HG03342 (cell line): Measurements from ENCODE around the gene TTLL4.
"Not testable (repeated sequence)": the region's sequence is repeated elsewhere in the genome, so short reads cannot be mapped to it uniquely, and the experiment has no call there.

Source experiments
- ATAC-seq: cut with Tn5 transposase; IDR thresholded peaks from one replicate; pipeline ENCODE4 v1.9.1; 2021; ENCODE audit warnings: mild to moderate bottlenecking, moderate library complexity; ENCODE audit not compliant: unreplicated experiment

Gene TTLL4

DNA sequence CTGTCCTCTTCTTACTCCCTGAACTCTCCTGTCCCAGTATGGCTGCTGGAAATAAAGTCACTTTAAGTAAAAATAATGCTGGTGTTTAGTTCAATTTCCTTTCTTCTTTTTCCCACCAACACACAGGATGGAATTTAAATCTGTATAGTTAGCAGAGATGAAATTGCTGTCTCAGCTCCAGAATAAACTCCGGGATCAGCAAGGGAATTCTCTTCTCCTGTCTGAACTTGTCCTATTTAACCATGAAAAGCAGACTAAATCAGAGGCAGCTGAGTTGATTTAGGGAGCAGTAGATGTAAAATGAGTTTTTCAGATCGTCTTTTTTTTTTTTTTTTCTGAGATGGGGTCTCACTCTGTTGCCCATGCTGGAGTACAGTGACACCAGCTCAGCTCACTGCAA is 25.9 kb downstream of the TTLL4 start:
- no peak for ATAC-seq

DNA sequence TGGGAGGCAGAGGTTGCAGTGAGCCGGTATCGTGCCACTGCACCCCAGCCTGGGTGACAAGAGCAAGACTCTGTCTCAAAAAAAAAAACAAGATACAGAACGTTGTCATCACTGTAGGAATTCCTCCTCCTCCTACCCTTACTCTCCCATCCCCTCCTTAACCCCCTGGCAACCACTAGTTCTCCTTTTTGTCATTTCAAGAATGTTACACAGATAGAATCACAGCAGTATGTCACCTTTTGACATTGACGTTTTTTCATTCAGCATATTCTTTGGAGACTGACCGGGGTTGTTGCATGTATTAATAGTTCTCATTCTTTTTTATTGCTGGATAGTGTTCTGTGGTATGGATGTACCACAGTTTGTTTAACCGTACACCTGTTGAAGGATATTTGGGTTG is 32.4 kb downstream of the TTLL4 start:
- no peak for ATAC-seq

DNA sequence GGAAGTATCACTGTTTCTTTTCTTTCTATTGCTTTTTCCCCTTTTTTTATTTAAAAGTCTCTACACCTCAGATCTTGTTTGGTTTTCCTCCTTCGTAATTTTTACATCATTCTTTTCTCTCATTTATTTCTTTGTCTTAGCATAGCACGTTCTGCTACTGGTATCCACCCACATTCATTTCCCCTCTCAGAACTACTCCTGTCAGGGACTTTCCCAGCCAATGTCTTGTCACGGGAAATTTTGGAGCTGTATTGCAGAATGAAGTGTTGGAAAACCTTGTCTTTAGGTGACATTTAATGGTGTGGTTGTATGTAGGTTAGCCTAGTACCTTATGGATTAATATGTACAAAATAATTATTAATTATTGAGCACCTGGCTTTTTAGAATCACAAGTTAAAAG is 34.0 kb downstream of the TTLL4 start:
- ATAC-seq, result no peak

DNA sequence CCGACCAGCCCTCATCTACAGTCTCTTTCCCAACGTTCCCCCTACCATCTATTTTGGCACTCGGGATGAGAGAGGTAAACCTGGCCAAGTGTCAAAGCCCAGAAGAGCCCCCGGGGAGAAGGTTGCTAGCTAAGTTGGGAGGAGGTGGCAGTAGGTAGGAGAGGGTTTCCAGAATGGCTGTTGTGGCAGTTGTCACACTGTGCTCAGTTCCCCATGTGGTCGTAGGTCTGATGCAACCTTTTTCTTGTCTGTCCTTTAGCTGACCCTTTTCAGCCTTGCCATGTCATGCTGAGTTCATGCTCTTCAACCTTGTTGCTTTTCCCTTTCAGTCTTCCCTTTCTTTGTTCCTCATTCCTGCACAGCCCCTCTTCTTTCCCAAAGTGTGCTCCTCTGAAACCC is 34.5 kb downstream of the TTLL4 start:
- no peak for ATAC-seq

DNA sequence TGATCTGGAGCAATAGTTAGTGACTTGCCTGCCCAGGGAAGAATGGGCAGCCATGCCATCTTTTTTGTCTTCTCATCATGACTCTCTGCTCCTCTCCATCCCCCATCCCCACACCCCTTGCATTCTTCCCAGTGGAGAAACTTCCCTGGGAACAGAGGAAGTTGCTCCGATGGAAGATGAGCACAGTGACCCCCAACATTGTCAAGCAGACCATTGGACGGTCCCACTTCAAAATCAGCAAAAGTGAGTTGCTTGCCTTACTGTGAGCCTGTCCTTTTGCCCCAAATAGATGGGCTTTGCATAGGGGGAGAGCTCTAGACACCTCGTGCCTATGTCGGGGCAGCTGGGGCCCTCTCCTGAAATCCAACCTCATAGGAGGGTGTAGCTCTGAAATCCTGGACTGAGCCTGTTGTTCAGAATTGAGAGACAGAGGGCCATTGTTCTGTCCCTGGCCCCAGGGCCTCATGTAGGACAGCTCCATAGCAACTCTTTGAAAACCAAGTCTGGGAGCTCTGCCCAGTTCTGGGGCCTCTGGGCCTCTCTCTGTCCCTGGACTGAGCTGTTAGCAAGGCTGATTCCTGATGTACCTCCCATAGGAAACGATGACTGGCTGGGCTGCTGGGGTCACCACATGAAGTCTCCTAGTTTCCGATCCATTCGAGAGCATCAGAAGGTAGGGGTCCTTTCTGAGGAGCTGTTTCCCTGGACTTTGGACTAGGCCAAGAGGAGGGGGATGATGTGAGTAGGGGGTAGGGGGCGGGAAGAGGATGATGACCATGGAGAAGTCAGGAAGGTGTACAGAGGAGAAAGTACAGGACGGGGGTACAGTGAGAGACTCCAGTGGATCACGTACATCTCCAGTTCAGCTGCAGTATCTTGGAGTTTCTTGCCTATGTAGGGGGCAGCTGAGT is 35.2 kb downstream of the TTLL4 start:
- ATAC-seq, result no peak

DNA sequence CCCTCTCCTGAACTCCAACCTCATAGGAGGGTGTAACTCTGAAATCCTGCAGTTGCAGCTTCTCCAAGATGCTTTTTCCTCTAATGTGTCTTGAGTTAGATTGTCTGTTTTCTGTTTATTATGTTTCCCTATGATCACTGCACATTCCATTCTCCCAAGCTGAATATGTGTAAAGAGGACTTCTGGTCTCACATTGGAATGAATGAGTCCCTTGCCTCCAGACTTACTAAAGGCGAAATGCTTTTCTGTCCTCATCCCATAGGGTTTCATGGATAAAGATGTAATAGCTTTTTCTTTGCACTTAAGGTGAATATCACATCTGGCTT is 35.8 kb downstream of the TTLL4 start:
- ATAC-seq, result no peak

DNA sequence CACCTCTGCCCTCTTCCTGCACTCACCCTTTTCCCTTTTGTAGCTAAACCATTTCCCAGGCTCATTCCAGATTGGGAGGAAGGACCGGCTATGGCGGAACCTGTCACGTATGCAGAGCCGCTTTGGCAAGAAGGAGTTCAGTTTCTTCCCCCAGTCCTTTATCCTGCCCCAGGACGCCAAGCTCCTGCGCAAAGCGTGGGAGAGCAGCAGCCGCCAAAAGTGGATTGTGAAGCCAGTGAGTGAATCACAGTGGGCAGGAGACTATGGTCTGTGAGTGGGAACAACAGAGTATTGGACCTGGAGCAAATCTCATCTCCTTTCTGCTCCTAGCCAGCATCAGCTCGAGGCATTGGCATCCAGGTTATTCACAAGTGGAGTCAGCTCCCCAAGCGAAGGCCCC is 36.3 kb downstream of the TTLL4 start:
- ATAC-seq, result no peak

DNA sequence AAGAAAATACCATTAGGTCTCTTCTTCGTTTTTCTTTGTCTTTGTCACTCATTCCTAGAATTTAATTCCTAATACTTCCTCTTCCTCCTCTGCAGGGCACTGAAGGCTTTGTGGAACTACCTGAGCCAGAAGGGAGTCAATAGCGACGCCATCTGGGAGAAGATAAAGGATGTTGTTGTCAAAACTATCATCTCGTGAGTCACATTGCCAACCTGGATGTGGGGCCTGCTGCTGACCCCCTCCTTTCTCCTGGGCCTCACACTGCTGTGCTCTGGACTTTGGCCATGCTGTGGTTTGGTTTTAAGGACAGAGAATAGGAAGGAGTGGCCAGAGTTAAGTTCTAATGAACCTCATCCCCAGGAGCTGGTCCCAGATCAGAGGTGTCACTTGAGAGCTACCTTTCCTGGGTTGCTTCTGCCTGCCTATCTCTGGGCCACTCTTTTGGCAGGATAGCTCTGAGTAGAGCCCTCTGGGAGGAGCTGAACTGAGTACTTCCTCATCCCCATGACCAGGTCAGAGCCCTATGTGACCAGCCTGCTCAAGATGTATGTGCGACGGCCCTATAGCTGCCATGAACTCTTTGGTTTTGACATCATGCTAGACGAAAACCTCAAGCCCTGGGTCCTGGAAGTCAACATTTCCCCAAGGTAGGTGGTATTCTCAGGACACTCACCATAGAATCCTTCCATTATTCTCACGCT is 38.3 kb downstream of the TTLL4 start:
- ATAC-seq, result no peak

DNA sequence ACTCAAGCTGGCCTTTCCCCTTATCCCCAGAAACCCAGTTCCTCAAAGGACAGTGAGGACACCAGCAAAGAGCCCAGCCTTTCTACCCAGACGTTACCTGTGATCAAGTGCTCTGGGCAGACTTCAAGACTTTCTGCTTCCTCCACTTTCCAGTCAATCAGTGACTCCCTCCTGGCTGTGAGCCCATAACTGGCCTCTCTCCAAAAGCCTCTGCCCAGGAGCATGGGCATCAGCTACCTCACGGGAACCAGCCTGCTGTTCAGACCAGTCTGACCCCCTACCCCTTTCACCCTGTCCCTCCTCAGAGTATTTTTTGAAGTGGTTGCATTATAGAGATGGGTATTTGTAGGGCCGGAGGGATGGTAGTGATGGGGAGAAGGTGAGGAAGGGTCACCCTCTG is 43.6 kb downstream of the TTLL4 start:
- ATAC-seq, result no peak

DNA sequence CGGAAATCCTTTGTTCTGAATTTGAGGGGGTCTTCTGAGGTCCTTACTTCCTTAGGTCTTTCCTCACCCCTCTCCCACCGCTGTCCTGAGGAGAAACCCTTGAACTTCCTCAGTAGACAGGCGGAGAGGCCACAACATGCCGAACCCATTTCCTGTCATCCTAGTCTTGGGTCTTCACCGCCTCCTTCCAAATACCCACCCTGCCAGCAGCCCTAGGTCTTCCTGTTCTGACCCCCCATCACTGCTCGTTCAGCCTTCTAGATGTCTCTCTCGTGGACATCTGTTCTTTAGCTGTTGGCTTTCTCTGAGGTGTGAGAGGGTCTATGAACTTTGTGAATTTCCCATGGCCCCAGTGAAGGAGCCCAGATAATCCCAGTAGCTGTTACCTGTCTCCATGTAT is 44.1 kb downstream of the TTLL4 start:
- ATAC-seq, result no peak

DNA sequence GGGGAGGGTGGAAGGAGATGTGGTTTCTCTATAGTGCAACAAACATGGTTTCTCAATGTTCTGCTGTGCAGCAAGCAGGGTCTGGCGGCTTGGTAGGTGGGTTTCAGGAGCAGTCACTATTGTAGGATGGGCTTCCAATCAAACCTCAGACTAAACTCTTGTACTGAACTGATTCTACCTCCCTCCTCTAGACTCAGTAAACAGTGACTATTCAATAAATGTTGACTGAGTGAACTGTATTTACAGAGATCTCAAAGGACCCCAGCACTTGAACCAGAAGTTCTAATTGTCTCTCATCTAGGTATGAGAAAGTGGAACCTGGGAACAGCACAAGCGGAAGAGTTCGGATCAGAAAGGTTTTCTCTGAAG is 44.5 kb downstream of the TTLL4 start:
- no peak for ATAC-seq

DNA sequence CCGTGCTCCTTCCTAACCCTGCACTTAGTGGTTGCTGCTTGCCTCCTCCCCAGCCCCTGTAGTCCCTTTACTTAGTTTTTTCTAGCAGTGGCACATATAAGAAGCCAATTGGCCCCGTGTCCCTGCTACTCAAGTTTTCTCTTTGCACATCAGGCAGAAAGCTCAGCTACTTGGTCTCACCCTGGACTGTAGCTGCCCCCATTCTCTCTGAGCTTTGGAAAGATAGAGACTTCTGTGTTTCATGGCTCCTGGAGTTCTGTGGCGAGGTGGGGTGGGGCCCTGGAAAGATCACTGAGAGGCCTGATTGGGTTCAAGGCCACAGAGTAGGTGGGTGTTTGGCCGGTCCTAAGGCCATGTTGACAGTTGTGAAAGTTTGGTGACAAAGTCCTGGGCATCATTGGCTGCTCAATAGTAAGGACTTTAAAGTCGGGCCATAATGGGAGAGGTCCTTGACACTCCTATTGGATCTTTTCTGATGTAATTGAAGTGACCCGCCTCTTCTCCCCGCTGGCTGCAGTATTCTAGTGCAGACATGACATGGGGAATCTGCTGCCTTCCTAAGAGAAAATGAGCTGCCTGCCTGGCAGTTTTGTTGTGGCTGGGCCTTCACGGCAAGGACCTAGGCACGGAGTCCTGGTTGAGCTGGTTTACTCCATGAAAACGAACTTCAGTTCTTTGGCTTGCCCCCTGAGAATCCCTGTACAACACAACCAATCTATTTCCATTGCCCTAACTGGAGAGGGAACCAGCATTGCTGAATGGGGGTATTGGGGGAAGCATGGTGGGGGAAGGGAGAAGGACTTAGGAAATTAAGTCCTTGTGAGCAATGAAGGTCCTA is 45.2 kb downstream of the TTLL4 start:
- ATAC-seq, result no peak

DNA sequence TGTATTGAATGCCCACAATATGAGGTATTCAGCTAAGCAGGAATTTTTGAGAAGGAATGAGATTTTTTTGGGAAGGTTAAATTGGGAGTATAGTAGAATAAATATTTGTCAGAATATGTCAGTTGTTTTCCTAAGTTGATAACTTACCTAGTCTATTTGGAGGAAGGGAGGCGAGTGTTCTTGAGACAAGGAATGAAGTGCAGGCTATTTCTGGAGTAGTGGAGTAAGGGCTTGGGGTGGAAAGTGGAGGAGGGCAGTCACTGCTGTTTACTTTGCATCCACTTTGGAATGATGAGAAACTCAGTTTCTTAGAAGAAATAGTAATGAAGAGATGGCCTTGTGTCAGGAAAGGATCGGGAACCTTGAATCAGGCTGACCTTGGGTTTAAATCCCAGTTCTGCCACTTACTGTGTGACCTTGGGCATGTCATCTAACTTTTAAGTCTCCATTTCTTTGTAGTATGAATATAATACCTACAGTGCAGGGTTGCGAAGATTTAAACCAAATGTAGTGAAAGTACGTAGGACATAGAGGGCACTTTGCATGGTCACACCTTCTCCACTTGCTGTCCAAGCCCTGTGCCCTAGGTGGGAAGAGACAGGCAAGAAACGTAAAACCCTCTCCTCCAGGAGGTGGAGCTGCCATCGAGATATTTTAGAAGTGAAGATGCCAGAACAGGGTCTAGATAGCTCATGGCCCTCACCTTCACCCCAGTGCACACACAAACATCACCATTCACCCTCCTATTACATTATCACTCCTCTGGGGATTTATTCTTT is 46.2 kb downstream of the TTLL4 start:
- no peak for ATAC-seq

DNA sequence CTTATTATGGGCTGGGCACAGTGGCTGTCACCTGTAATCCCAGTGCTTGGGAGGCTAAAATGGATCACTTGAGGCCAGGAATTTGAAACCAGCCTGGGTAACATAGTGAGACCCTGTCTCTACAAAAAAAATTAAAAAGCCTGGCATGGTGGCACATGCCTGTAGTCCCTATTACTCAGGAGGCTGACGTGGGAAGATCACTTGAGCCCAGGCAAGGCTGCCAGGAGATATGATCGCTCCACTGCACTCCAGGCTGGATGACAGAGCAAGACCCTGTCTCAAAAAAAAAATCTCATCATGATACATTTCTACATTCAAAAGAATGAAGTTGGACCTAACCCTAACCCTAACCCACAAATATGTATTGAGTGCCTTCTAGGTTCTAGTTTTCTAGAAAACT is 51.2 kb downstream of the TTLL4 start:
- no peak for ATAC-seq

DNA sequence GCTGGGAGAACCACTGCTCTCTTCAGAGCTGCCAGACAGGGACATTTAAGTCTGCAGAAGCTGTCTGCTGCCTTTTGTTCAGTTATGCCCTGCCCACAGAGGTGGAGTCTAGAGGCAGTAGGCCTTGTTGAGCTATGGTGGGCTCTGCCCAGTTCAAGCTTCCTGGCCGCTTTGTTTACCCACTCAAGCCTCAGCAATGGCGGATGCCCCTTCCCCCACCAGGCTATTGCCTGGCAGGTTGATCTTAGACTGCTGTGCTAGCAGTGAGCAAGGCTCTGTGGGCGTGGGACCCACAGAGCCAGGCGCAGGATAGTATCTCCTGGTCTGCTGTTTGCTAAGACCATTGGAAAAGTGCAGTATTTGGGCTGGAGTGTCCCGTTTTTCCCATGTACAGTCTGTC is 62.1 kb downstream of the TTLL4 start:
- ATAC-seq, result not testable (repeated sequence)

DNA sequence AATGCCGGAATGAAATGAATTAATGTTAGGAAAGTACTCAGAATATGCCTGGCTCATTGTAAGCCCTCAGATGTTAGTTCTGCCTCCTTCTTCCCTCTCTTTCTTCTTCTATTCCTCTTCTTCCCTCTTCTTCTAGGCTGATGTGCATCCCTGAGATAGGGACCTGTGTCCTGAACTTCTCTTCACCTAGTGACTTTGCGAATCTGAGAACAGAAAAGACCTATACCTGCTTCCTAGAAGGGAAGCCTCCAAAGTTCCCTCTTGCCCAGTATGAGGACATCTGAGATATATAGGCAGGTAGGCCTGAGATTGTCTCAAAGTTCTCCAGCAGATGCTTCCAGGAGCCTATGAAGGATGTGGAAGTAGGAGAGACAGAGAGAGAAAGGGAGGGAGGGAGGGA is 63.2 kb downstream of the TTLL4 start:
- ATAC-seq, result no peak

DNA sequence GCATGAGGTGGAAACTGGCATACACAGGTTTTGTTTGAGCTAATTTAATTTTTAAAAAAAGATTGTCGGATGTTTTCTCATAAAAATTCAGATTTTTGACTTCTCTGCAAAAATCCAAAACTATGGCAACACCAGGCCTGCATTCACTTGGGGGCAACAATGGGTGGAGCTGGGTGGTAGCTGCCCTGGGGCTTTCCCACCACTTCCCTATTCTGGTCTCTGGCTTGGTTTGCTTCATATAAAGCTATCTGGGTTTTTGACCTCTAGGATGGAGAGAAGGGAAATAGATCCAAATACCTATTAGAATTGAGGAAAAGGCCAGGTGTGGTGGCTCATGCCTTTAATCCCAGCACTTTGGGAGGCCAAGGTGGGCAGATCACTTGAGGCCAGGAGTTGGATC is 65.9 kb downstream of the TTLL4 start:
- no peak for ATAC-seq

DNA sequence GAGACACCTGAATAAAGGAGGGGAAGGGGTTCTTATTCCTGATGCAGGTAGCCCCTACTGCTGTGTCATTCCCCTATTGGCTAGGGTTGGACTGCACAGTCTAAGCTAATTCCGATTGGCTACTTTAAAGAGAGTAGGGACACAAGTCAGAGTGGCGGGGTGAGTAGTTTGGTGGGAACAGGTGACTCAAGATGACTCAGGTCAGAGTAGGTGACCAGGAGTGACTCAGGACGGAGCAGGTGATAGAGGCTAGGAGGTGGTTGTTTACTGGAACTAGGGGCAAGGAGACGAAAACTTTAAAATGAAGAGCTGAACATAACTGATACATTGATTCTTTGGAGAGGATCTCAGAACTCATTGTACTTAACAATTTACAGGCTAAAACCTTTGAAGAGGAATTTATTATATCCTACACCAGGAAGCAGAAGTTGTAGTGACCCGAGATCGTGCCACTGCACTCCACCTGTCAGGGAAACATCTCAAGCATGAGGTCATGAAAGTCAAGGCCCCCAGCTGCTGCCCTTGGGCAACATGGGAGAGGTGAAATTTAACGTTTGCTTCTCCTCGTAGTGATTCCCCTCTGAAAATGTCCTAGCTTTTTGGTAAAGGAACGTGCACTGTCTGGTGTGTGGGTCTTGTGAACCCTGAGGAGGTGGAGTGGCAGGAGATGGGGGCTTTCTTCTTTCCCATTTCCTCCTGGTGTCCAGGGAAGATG is 66.8 kb downstream of the TTLL4 start:
- ATAC-seq, result no peak

DNA sequence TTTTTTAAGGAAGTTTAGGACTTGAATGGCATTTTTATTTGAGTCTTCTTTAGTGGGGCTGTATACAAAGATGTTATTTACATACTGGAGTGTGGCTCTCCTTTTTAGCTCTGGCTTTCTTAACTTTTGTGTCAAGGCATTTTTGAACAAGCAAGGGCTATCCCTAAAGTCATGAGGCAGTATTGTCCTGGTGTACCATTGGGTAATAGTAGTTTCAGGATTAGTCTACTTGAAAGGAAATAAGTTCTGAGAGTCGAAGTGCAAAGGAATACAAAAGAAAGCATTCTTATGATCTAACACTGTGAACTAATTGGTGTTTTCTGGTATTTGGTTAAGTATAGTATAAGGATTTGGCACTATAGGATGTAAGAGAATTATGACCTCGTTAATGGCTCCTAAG is 69.4 kb downstream of the TTLL4 start:
- ATAC-seq, result no peak
